ENCODE measurements around the gene KLF18. TPM values are rescaled to one million over a fixed set of nuclear protein-coding genes. Genes with fewer than 3 reads are reported as not detected.

KLF18 gene
- total and polyA plus RNA-seq, 2 donors (not counting 1 experiment from before 2014, with no cell fraction given), result not detected

GRCh38 chr1:44170281-44170823 is 28.9 kb upstream of the KLF18 start:
- no peaks in the 10 kb centered on the region for H3K4me1 Mint-ChIP-seq

DNA sequence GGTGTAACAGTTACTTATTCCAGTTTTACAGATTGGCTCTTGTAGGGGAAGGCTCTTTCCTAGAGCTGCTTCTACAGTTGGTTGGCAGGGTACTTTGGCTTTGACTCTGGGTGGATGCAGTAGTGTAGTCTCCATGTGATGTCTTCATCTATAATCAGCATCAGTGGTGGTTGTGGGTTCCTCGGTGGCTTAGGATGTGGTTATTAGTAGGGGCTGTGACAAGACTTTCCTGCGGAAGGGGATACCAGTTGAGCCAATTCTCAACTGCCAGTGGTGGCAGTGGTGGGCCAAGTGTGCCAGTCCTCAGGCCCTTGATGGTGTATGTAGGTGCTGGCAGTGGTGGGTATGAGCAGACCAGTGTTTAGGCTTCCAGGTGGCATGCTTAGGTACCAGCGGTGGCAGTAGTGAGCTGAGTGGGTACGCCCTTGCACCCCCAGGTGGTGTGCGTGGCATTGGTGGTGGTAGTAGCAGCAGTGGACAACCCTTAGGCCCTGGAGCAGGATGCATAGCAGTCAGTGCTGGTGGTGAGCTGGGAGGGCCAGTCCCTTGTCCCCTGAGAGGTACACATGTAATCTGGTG is 27.2 kb upstream of the KLF18 start:
- Mint-ChIP-seq H3K27ac (no peak overlapping the region), H3K27me3 (peaks cover 24% of the 10 kb centered on the region), H3K9me3 (ENCODE audit: insufficient read depth) (peaks cover 3% of the 10 kb centered on the region), H3K4me1 (no peaks in the 10 kb centered on the region), H3K4me3 (no peak overlapping the region)
- Histone ChIP-seq H3K9ac (ENCODE audit: low read length) (no peak overlapping the region), H2AFZ (ENCODE audit: insufficient read depth, low read depth, low read length, poor library complexity, severe bottlenecking) (no peak overlapping the region), H4K20me1 (ENCODE audit: control insufficient read depth, insufficient read depth, low read length, poor library complexity, severe bottlenecking) (no peaks in the 10 kb centered on the region), H3K27me3 (replicated peaks in 1 of 4; ENCODE audit: control extremely low read depth in 1 of 4, control insufficient read depth in 3 of 4, insufficient read depth in 4 of 4, low read length in 3 of 4) (peaks cover 0 to 9% (median 0%) of the 10 kb centered on the region in 4 experiments), H3K79me2 (ENCODE audit: control insufficient read depth, insufficient read depth, low read length) (no peaks in the 10 kb centered on the region), H3K4me2 (replicated peaks; ENCODE audit: low read depth, low read length, poor library complexity, severe bottlenecking) (no peak overlapping the region), H3K36me3 (replicated peaks in 1 of 2; ENCODE audit: control extremely low read depth in 1 of 2, control insufficient read depth in 1 of 2, extremely low read depth in 1 of 2, insufficient read depth in 2 of 2, low read length in 1 of 2) (no peaks in the 10 kb centered on the region), H3K9me3 (ENCODE audit: control extremely low read depth in 1 of 3, control insufficient read depth in 2 of 3, insufficient read depth in 1 of 3, low read length in 2 of 3) (peaks cover 5 to 28% (median 7%) of the 10 kb centered on the region in 3 donors), H3K4me3 (ENCODE audit: control extremely low read depth in 1 of 5, extremely low read depth in 1 of 5, insufficient read depth in 1 of 5, low read depth in 2 of 5, low read length in 4 of 5) (no peak overlapping the region), H3K4me1 (ENCODE audit: control insufficient read depth in 2 of 2, insufficient read depth in 2 of 2, low read length in 2 of 2) (no peaks in the 10 kb centered on the region), H3K27ac (ENCODE audit: low read length in 2 of 2) (no peak overlapping the region)
- CTCF ChIA-PET, result no interaction called here
- no peak for ATAC-seq (ENCODE audit: low read depth)
- DNase-seq, result no peak
- intact Hi-C loops (cut with micrococcal nuclease), result no loop called here
- POLR2A ChIA-PET, result no interaction called here
- TF ChIP-seq EZH2 (IDR thresholded peaks at IDR 0.05; ENCODE audit: borderline replicate concordance, insufficient read depth, low read depth, low read length, poor library complexity, severe bottlenecking), result no peak
- TF ChIP-seq, protein P1, sequence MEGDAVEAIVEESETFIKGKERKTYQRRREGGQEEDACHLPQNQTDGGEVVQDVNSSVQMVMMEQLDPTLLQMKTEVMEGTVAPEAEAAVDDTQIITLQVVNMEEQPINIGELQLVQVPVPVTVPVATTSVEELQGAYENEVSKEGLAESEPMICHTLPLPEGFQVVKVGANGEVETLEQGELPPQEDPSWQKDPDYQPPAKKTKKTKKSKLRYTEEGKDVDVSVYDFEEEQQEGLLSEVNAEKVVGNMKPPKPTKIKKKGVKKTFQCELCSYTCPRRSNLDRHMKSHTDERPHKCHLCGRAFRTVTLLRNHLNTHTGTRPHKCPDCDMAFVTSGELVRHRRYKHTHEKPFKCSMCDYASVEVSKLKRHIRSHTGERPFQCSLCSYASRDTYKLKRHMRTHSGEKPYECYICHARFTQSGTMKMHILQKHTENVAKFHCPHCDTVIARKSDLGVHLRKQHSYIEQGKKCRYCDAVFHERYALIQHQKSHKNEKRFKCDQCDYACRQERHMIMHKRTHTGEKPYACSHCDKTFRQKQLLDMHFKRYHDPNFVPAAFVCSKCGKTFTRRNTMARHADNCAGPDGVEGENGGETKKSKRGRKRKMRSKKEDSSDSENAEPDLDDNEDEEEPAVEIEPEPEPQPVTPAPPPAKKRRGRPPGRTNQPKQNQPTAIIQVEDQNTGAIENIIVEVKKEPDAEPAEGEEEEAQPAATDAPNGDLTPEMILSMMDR (IDR thresholded peaks at IDR 0.05), result no peak
- WGBS (ENCODE audit: insufficient coverage), result 83% methylated on average over 5 of the region's 5 CpGs

More at GRCh38 chr1:44170281-44170823, 28.9 kb upstream of the KLF18 start:
- intact Hi-C loops (cut with micrococcal nuclease), result no loop called here
- WGBS (ENCODE audit: insufficient coverage), result 82% methylated on average over 2 of the region's 3 CpGs
- POLR2A ChIA-PET, result no interaction called here
- no peak overlapping the region for H3K4me2 ChIP-seq (replicated peaks; ENCODE audit: low read depth, low read length, poor library complexity, severe bottlenecking)
- CTCF ChIA-PET, result no interaction called here
- no peak overlapping the region for H3K27ac ChIP-seq (ENCODE audit: low read length in 2 of 2)
- Mint-ChIP-seq H3K27ac (no peak overlapping the region), H3K27me3 (peaks cover 27% of the 10 kb centered on the region), H3K9me3 (ENCODE audit: insufficient read depth) (peaks cover 3% of the 10 kb centered on the region), H3K4me3 (no peak overlapping the region)
- no peak for DNase-seq
- H3K9ac ChIP-seq (ENCODE audit: low read length), result no peak overlapping the region
- H3K9me3 ChIP-seq (ENCODE audit: control extremely low read depth in 1 of 3, control insufficient read depth in 2 of 3, insufficient read depth in 1 of 3, low read length in 2 of 3), result peaks cover 5 to 33% (median 19%) of the 10 kb centered on the region in 3 donors
- H2AFZ ChIP-seq (ENCODE audit: insufficient read depth, low read depth, low read length, poor library complexity, severe bottlenecking), result no peak overlapping the region
- no peaks in the 10 kb centered on the region for H3K79me2 ChIP-seq (ENCODE audit: control insufficient read depth, insufficient read depth, low read length)
- TF ChIP-seq, protein P1 (IDR thresholded peaks at IDR 0.05), result no peak
- TF ChIP-seq EZH2 (IDR thresholded peaks at IDR 0.05; ENCODE audit: borderline replicate concordance, insufficient read depth, low read depth, low read length, poor library complexity, severe bottlenecking), result no peak
- no peak overlapping the region for H3K4me3 ChIP-seq (ENCODE audit: control extremely low read depth in 1 of 5, extremely low read depth in 1 of 5, insufficient read depth in 1 of 5, low read depth in 2 of 5, low read length in 4 of 5)
- no peaks in the 10 kb centered on the region for H3K36me3 ChIP-seq (replicated peaks in 1 of 2; ENCODE audit: control extremely low read depth in 1 of 2, control insufficient read depth in 1 of 2, extremely low read depth in 1 of 2, insufficient read depth in 2 of 2, low read length in 1 of 2)
- no peaks in the 10 kb centered on the region for H4K20me1 ChIP-seq (ENCODE audit: control insufficient read depth, insufficient read depth, low read length, poor library complexity, severe bottlenecking)
- ATAC-seq (ENCODE audit: low read depth), result no peak
- peaks cover 0 to 9% (median 0%) of the 10 kb centered on the region in 4 experiments for H3K27me3 ChIP-seq (replicated peaks in 1 of 4; ENCODE audit: control extremely low read depth in 1 of 4, control insufficient read depth in 3 of 4, insufficient read depth in 4 of 4, low read length in 3 of 4)
- no peaks in the 10 kb centered on the region for H3K4me1 ChIP-seq (ENCODE audit: control insufficient read depth in 2 of 2, insufficient read depth in 2 of 2, low read length in 2 of 2)
